GM10847 (cell line): ENCODE data around the gene CNTN5.

ENCODE experiments used
- POLR2A ChIP-seq: IDR thresholded peaks from 2 replicates; pipeline ENCODE4 v1.6.1; 2011; ENCODE audit not compliant: insufficient read length; ENCODE audit errors: extremely low read depth

CNTN5 gene

GRCh38 chr11:99555486-99555885, 534.7 kb downstream of the CNTN5 start:
- no peak for TF ChIP-seq POLR2A

DNA sequence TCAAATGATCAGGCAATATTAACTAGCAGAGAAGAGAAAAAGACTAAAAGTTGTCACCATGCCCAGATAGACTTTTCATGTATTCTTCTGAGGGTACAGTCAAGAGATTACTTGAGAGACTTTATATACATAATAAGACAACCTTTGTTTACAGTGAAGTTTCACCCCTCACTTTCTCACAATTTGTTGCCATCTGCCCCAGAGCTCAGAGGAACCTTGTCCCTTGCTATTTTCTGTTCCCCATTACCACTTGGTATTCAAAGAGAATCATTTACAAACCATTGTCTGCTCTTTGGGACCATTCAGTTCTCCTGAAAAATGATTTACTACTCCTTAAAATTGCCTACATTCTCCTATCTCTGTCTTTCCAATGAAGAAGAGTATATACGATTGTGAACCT, 544.6 kb downstream of the CNTN5 start:
- TF ChIP-seq POLR2A = no peak

DNA sequence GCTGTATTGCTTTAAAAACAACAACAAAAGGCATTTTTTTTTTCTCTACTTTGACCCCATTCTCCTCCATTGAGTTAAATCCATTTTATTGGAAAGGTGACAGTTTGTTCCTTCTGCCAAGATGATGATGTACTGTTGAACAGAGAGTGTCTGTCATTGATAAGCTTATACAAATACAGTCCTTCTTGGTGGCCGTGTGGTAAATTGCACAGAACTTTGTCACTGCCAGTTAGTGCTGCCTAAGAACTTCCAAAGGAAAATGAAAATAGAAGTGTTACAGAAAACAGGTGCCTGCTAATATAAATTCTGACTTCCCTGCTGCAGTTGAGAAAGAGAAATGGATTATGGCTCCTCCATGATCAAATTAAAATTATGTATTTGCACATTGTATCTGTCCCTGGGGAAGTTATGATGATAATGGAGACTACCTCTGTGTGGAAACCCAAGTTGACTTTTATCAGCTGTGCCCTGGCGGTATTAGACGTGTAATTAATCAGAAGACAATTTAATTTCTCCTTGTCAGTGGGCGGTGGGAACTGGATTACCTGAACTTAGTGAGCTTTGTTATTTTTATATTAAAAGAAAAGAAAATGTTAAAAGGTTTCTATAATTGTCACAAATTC, 546.7 kb downstream of the CNTN5 start:
- TF ChIP-seq POLR2A = no peak

- TF ChIP-seq POLR2A = no peak
Measured at GRCh38 chr11:99568808-99569207, 548.1 kb downstream of the CNTN5 start.

- TF ChIP-seq POLR2A = no peak
Measured at GRCh38 chr11:99571094-99571493, 550.3 kb downstream of the CNTN5 start.

DNA sequence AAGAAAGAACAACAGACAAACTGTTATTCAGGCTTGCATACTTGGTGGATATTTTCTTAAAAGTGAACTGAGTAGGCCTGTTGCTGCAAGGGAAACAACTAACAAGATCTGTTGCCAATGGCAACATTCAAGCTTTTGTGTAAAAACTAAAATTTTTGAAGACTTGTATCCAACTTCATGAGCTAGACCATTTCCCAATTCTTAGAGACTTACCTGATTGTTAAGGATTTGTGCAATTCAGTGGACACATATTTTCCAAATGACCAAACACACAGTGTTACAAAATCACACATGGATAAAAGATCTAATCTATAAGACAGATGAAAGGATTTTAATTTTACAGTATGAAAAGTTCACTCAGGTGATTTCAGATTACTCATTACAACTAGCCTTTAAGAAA, 564.1 kb downstream of the CNTN5 start:
- no peak for TF ChIP-seq POLR2A

GRCh38 chr11:99585606-99586005, 564.9 kb downstream of the CNTN5 start:
- no peak for TF ChIP-seq POLR2A

- no peak for TF ChIP-seq POLR2A
Measured at GRCh38 chr11:99589771-99590170, 569.0 kb downstream of the CNTN5 start.

DNA sequence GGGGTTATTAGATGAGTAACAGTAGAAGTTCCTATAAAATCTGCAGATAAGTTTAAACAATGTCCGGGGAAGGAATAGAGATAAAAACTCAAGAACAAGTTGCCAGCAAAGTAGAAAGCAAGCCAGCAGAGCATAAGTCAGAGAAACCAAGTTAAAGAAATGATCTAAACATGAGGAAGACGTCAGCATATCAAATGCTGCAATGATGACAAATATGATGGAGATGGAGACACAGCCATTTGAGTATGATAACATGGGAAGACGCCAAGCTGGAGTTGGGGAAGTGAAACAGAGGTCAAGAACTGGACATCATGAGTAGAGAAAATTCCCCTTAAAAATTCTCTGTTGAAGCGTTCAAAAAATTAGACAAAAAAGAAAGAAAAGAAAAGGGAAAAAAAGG, 571.5 kb downstream of the CNTN5 start:
- no peak for TF ChIP-seq POLR2A

DNA sequence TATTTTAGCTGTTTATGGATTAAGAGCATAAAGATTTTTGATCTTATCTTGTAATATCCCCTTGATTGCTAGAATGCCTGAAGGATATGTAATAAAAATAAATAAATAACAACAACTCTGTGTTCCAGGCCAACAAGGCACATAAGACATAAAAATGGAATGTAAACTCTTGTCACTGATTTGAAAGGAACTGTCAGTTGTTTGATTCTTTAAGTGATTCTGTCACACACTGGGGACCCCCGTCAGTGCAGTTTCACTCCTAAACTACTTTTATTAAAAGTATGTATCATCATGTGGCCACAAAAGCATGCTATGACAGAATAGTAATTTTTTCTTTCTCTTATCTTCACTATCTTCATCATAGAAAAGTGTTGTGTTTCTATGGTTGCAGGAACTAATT, 572.4 kb downstream of the CNTN5 start:
- TF ChIP-seq POLR2A = no peak

DNA sequence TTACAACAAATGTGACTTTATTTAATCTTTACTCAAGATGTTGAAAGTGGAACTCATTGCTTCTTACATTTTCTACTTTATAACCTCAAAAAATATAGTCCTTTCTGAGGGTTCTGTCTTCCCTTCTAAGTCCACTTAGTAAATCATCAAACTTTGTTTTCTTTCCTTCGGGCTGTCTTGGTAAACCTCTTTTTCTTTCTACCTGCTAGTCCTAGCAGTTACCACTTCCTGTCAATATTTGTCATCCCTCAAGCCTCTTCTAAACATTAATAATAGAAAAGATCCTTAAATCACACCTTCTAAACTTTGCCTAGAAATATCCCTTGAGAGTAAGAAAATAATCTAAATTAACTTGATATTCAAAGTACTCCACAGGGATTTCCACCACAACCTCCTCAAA, 580.4 kb downstream of the CNTN5 start:
- no peak for TF ChIP-seq POLR2A

DNA sequence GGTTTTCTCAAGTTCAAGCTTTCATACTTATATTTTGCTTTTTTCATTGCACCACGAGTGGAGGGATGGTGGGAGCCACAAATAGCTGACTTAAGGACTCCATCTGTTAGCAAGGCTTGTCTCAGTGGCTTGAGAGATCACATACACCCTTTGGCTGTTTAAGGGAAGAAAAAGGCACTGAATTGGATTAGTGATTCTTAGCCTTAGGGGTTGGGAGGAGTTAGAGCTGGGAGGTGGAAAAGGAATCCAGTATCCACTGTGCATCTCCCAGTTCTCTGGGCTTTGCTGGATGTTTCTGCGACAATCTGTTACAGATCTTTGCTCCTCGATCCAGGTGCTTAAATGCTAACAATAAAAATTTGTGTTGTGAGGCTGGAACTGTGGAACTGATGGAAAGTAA, 593.6 kb downstream of the CNTN5 start:
- no peak for TF ChIP-seq POLR2A

- TF ChIP-seq POLR2A = no peak
Measured at GRCh38 chr11:99630629-99631028, 609.9 kb downstream of the CNTN5 start.

GRCh38 chr11:99631618-99632017, 610.9 kb downstream of the CNTN5 start:
- TF ChIP-seq POLR2A = no peak

DNA sequence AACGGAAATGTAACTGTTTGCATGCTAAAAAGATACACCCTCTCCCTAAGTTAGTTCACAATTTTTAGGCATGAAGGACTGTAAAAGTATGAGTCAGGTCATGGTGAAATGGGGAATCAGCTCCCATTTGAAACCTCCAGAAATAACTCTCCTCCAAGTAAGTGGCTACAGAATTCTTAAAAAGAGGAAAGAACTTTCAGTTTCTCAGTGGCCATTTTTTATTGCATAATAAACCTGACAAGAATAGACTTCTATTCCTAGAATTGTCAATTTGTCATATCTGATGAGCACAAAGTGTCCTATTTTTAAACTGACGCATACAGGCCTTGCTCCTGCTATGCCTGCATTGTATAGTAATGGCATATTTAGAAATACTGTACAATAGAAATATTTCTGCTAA, 612.2 kb downstream of the CNTN5 start:
- no peak for TF ChIP-seq POLR2A

GRCh38 chr11:99634581-99634980, 613.8 kb downstream of the CNTN5 start:
- no peak for TF ChIP-seq POLR2A

DNA sequence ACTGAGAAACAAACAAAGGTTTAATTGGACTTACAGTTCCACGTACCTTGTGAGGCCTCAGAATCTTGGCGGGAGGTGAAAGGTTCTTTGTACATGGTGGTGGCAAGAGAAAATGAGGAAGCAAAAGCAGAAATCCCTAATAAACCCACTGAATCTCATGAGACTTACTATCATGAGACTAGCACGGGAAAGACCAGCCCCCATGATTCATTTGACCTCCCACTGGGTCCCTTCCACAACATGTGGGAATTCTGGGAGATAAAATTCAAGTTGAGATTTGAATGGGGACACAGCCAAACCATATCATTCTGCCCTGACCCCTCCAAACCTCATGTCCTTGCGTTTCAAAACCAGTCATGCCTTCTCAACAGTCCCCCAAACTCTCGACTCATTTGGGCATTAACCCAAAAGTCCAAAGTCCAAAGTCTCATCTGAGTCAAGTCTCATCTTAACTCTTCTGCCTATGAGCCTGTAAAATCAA, 617.4 kb downstream of the CNTN5 start:
- no peak for TF ChIP-seq POLR2A

- no peak for TF ChIP-seq POLR2A
Measured at GRCh38 chr11:99640671-99641070, 619.9 kb downstream of the CNTN5 start.

- no peak for TF ChIP-seq POLR2A
Measured at GRCh38 chr11:99645934-99646333, 625.2 kb downstream of the CNTN5 start.
